GM23338 (cell line): ENCODE measurements around the gene CLCN6.

Experiments
- CTCF ChIP-seq, 2 experiments: fragments of 200-600 bp in 1 of 2; sonication (generic) in 1 of 2; conservative IDR thresholded peaks; 2 replicates each; pipeline versions ENCODE4 v1.5.1 to v1.6.1; 2016 to 2017; ENCODE audit warnings: antibody characterized with exemption in 2 of 2, low read depth in 2 of 2, mild to moderate bottlenecking in 2 of 2, moderate library complexity in 1 of 2
- EZH2phosphoT487 ChIP-seq: fragments of 200-600 bp; sonication (generic); IDR thresholded peaks from one replicate; pipeline ENCODE4 v1.8.1; 2018; ENCODE audit warnings: antibody characterized with exemption; ENCODE audit not compliant: unreplicated experiment
- JUNB ChIP-seq: IDR thresholded peaks from one replicate; pipeline ENCODE4 v1.6.1; 2016; ENCODE audit warnings: antibody characterized with exemption; ENCODE audit not compliant: unreplicated experiment
- POLR2AphosphoS5 ChIP-seq: IDR thresholded peaks from 2 replicates; pipeline ENCODE4 v1.6.1; 2016; ENCODE audit warnings: antibody characterized with exemption, low read depth

GRCh38 chr1:11802616-11802972 is 3.4 kb upstream of the CLCN6 start:
- no peak for TF ChIP-seq CTCF (conservative IDR thresholded peaks at IDR 0.05; ENCODE audit: low read depth in 2 of 2)
- TF ChIP-seq POLR2AphosphoS5 = no peak
- TF ChIP-seq EZH2phosphoT487 = no peak
- TF ChIP-seq JUNB = no peak
